ENCODE data around the gene SCD5.

GRCh38 chr4:82591592-82591991 lies 207.0 kb downstream of the SCD5 start:
- TF ChIP-seq, protein P1, sequence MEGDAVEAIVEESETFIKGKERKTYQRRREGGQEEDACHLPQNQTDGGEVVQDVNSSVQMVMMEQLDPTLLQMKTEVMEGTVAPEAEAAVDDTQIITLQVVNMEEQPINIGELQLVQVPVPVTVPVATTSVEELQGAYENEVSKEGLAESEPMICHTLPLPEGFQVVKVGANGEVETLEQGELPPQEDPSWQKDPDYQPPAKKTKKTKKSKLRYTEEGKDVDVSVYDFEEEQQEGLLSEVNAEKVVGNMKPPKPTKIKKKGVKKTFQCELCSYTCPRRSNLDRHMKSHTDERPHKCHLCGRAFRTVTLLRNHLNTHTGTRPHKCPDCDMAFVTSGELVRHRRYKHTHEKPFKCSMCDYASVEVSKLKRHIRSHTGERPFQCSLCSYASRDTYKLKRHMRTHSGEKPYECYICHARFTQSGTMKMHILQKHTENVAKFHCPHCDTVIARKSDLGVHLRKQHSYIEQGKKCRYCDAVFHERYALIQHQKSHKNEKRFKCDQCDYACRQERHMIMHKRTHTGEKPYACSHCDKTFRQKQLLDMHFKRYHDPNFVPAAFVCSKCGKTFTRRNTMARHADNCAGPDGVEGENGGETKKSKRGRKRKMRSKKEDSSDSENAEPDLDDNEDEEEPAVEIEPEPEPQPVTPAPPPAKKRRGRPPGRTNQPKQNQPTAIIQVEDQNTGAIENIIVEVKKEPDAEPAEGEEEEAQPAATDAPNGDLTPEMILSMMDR (IDR thresholded peaks at IDR 0.05) = no peak
- TF ChIP-seq POLR2A (IDR thresholded peaks at IDR 0.05) = no peak

Data from right lobe of liver (tissue), 4 donors.